HG03135 (cell line): ENCODE data around the gene NOS1.
A peak's percentile ranks its signal among the peaks of the same experiment; 100 is the strongest.
"Not testable (repeated sequence)": the region's sequence is repeated elsewhere in the genome, so short reads cannot be mapped to it uniquely, and the experiment has no call there.

Experiments
- ATAC-seq: cut with Tn5 transposase; IDR thresholded peaks from one replicate; pipeline ENCODE4 v1.9.1; 2021; ENCODE audit warnings: mild to moderate bottlenecking, moderate library complexity; ENCODE audit not compliant: unreplicated experiment

NOS1 gene

GRCh38 chr12:117212563-117213190 is 148.7 kb downstream of the NOS1 start:
- ATAC-seq: no peak

GRCh38 chr12:117210266-117210918 is 151.0 kb downstream of the NOS1 start:
- ATAC-seq: no peak

GRCh38 chr12:117209626-117210025 is 151.8 kb downstream of the NOS1 start:
- no peak for ATAC-seq

- no peak for ATAC-seq
Measured at GRCh38 chr12:117208811-117209455, 152.5 kb downstream of the NOS1 start.

GRCh38 chr12:117208206-117208605 is 153.2 kb downstream of the NOS1 start:
- no peak for ATAC-seq

- no peak for ATAC-seq
Measured at GRCh38 chr12:117207675-117208074, 153.8 kb downstream of the NOS1 start.

GRCh38 chr12:117202556-117202955 is 158.9 kb downstream of the NOS1 start:
- ATAC-seq: no peak

- no peak for ATAC-seq
Measured at GRCh38 chr12:117202033-117202432, 159.4 kb downstream of the NOS1 start.

- not testable (repeated sequence) for ATAC-seq
Measured at GRCh38 chr12:117199956-117200744, 161.3 kb downstream of the NOS1 start.

- not testable (repeated sequence) for ATAC-seq
Measured at GRCh38 chr12:117196334-117196733, 165.1 kb downstream of the NOS1 start.

- not testable (repeated sequence) for ATAC-seq
Measured at GRCh38 chr12:117195027-117195426, 166.4 kb downstream of the NOS1 start.

- ATAC-seq: no peak
Measured at GRCh38 chr12:117193903-117194302, 167.5 kb downstream of the NOS1 start.

- ATAC-seq: not testable (repeated sequence)
Measured at GRCh38 chr12:117192581-117192980, 168.8 kb downstream of the NOS1 start.

- ATAC-seq: no peak
Measured at GRCh38 chr12:117192057-117192456, 169.4 kb downstream of the NOS1 start.

- peak; percentile 89 for ATAC-seq
Measured at GRCh38 chr12:117190210-117190781, 171.1 kb downstream of the NOS1 start, which contains the start of gene FBXO21. FBXO21 (minus strand) TSS chr12:117190470; CDS start chr12:117190456, 14 bp downstream.

- ATAC-seq: peak; percentile 45
Measured at GRCh38 chr12:117189725-117190209, 171.7 kb downstream of the NOS1 start.

- ATAC-seq: no peak
Measured at GRCh38 chr12:117188961-117189724, 172.3 kb downstream of the NOS1 start.

- no peak for ATAC-seq
Measured at GRCh38 chr12:117188121-117188665, 173.2 kb downstream of the NOS1 start.

GRCh38 chr12:117187421-117187820 is 174.0 kb downstream of the NOS1 start:
- no peak for ATAC-seq

- no peak for ATAC-seq
Measured at GRCh38 chr12:117182866-117183265, 178.6 kb downstream of the NOS1 start.
